Left cardiac atrium (tissue), 4 donors: Measurements from ENCODE around the gene GNAS. TPM values are rescaled to one million over a fixed set of nuclear protein-coding genes. Genes with fewer than 3 reads are reported as not detected.
"Not testable (repeated sequence)": the region's sequence is repeated elsewhere in the genome, so short reads cannot be mapped to it uniquely, and the experiment has no call there.

ENCODE experiments used
- ATAC-seq, 2 donors: fragments of 200-7000 bp; cut with Tn5 transposase; one replicate each; pipeline ENCODE4 v1.9.1; 2020; ENCODE audit warnings: mild to moderate bottlenecking in 2 of 2, moderate library complexity in 2 of 2
- DNase-seq: peaks from one replicate; pipeline ENCODE4 v3.0.0-alpha.2; 2020
- intact Hi-C, 2 donors: fragments of 100-400 bp; cut with DNase I; formaldehyde crosslinking; loops; one replicate each; pipeline versions ENCODE4 v1.14.1 to v1.15.1; 2022 to 2023
- microRNA-seq, 2 donors: library from miRNA; unstranded; fragments of <30 nt; microRNA quantifications; one replicate each; pipeline ENCODE4 v1.2.0, GENCODE V29; 2020
- total RNA-seq, 2 donors: library from RNA; stranded (reverse); fragmentation: NEBNext Ultra II Directional; extraction: Animal tissue kit (Norgen Biotek cat#: 25700); gene quantifications; one replicate each; pipeline ENCODE4 v1.2.1, GENCODE V29; 2021
- donor health status: DM: no; HTN: yes; CAD: no.
- donor health status: DM: no; HTN: yes; CAD: no; lungs with severe emphysema.
- donor health status: DM: yes; HTN: yes; CAD: no.
- donor health status: Dilated cardiomyopathy.

The GNAS gene
- total RNA-seq, 2 donors from 2014 or later: 1,020 to 1,609 TPM

GRCh38 chr20:58930496-58930895, 78.0 kb downstream of the GNAS start:
- intact Hi-C loops: no loop called here
- DNase-seq (no peak), ATAC-seq (no peak)

- DNase-seq: no peak
- no peak for ATAC-seq
- intact Hi-C loops: no loop called here
Observed at GRCh38 chr20:58932170-58932569, 79.7 kb downstream of the GNAS start.

- DNase-seq (no peak), ATAC-seq (no peak)
- intact Hi-C loops: no loop called here
Observed at GRCh38 chr20:58938078-58938477, 85.6 kb downstream of the GNAS start.

GRCh38 chr20:58938541-58938940, 86.0 kb downstream of the GNAS start:
- ATAC-seq (no peak), DNase-seq (no peak)
- intact Hi-C loops: no loop called here

GRCh38 chr20:58941471-58941870, 89.0 kb downstream of the GNAS start:
- DNase-seq: no peak
- intact Hi-C loops: no loop called here
- ATAC-seq: no peak

- intact Hi-C loops: no loop called here
- no peak for ATAC-seq
Observed at GRCh38 chr20:58942549-58942948, 90.0 kb downstream of the GNAS start.

GRCh38 chr20:58944610-58945009, 92.1 kb downstream of the GNAS start:
- intact Hi-C loops: no loop called here
- ATAC-seq (no peak), DNase-seq (no peak)

More at GRCh38 chr20:58942549-58942948, 90.0 kb downstream of the GNAS start:
- no peak for DNase-seq

- intact Hi-C loops: no loop called here
- DNase-seq (no peak), ATAC-seq (no peak)
Observed at GRCh38 chr20:58945965-58946631, 93.6 kb downstream of the GNAS start.

- DNase-seq, intact Hi-C loops, ATAC-seq: not testable (repeated sequence)
Observed at GRCh38 chr20:58947797-58948388, 95.4 kb downstream of the GNAS start.

- ATAC-seq (no peak), DNase-seq (no peak)
- intact Hi-C loops: no loop called here
Observed at GRCh38 chr20:58950603-58951002, 98.1 kb downstream of the GNAS start.

- intact Hi-C loops: no loop called here
- DNase-seq (no peak), ATAC-seq (no peak)
Observed at GRCh38 chr20:58953050-58953449, 100.5 kb downstream of the GNAS start.

GRCh38 chr20:58956078-58956477, 103.6 kb downstream of the GNAS start:
- no peak for DNase-seq
- intact Hi-C loops: no loop called here
- no peak for ATAC-seq

GRCh38 chr20:58959652-58960051, 107.1 kb downstream of the GNAS start:
- DNase-seq: no peak
- intact Hi-C loops: no loop called here
- no peak for ATAC-seq

Small RNAs within 50 kb of the gene (microRNA-seq; reads per million reads assigned to microRNA genes)
- 0 reads per million in 2 donors for gene MIR298

Other genes with a start within 250 kb of the GNAS start
- gene STX16, start 201.4 kb upstream of the GNAS start, total RNA-seq: 10 to 100 TPM; 22.8 to 32.0 TPM
- 10 to 100 TPM; 19.7 to 20.0 TPM for gene NPEPL1, start 159.9 kb upstream of the GNAS start, total RNA-seq
- gene GNAS-AS1, start 1.8 kb upstream of the GNAS start, total RNA-seq: under 1 TPM; 0.37 to 0.80 TPM
- 10 to 100 TPM; 28.7 to 34.1 TPM for gene NELFCD, start 128.5 kb downstream of the GNAS start, total RNA-seq
- 100 to 1,000 TPM; 166 to 174 TPM for gene CTSZ, start 154.5 kb downstream of the GNAS start, total RNA-seq
- gene TUBB1, start 166.7 kb downstream of the GNAS start, total RNA-seq: under 1 TPM; 0.15 to 0.37 TPM
- gene ATP5F1E, start 179.6 kb downstream of the GNAS start, total RNA-seq: 100 to 1,000 TPM; 122 to 125 TPM
- 10 to 100 TPM; 39.9 to 58.4 TPM for gene PRELID3B, start 190.1 kb downstream of the GNAS start, total RNA-seq